ENCODE measurements around the gene CSGALNACT2.

CSGALNACT2 gene

DNA sequence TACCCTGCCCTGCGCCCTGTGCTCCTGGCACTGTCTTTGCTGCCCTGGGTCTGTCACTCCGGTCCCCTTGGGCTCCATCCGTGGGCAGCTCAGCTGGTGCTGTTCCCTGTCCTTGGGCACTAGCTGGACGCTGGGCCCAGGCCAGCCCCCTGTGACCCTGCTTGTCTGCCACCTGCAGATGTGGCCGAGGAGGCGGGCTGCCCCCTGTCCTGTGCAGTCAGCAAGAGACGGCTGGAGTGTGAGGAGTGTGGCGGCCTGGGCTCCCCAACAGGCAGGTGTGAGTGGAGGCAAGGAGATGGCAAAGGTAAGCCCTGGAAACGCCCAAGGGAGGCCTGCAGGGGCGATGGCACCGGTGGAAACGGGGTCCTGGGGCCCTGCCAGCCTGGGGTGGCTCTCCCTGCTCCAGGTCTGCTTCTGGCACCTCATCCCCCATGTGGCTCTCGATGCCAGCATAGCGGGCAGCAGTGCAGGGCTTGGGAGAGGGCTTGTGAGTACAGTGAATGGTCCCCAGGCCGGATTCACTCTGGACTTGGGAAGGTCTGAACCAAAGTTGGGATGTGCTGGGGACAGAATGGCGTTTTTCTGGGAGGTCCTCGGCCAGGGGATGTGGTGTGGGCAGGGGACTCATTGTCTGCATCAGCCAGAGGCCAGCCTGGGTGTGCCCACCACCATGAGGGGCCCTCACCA, 26.2 kb upstream of the CSGALNACT2 start:
- DNase-seq (ENCODE audit: low spot score) (no peak), FAIRE-seq (no peak)

DNA sequence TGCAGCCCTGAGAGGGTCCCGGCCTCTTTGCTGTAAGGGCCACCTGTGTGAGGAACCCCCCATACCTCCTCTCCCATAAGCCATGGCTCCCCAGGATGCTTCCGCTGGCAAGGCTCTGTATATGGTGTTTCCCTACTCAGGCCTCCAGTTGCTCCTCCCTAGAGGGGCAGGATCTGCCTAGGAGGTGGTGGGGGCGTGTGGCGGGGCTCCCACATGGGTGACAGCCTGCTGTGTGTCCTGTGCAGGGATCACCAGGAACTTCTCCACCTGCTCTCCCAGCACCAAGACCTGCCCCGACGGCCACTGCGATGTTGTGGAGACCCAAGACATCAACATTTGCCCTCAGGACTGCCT, 25.7 kb upstream of the CSGALNACT2 start:
- no peak for DNase-seq (ENCODE audit: low spot score)
- no peak for FAIRE-seq

DNA sequence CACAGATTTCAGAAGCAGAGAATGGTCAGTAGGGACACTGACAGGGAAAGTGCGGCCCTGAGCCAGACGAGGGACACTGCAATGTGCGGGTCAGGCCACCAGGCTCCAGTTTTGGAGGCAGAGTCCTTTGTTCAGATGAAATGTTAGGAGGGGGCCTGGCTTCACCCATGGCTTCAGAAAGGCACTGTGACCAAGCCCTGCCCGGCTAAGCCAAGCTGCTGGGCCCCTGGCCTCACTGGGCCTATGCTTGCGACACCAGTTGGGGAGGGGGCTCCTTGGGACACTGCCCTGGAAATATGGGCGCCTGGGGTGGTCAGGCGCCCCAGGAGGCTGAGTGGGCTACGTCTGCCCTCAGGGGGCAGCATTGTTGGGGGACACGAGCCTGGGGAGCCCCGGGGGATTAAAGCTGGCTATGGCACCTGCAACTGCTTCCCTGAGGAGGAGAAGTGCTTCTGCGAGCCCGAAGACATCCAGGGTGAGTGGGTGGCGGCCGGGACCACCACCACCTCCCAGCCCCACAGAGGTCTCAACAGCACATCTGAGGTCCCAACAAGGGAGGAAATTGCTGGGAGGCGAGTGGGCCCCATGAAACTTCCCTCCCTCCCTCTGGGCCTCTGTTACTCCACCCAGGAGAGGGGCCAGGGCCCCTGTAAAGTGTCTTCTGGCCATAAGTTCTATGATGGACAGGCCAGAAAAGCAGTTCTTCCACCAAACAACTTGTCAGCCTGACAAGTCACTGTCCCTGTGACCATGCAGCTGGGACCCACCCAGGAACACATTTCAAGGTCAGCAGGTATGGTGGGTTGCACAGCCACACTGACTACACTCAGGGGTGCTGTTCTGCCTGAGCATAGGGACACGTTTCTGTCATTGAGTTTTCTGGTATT, 24.8 kb upstream of the CSGALNACT2 start:
- no peak for DNase-seq (ENCODE audit: low spot score)
- no peak for FAIRE-seq

DNA sequence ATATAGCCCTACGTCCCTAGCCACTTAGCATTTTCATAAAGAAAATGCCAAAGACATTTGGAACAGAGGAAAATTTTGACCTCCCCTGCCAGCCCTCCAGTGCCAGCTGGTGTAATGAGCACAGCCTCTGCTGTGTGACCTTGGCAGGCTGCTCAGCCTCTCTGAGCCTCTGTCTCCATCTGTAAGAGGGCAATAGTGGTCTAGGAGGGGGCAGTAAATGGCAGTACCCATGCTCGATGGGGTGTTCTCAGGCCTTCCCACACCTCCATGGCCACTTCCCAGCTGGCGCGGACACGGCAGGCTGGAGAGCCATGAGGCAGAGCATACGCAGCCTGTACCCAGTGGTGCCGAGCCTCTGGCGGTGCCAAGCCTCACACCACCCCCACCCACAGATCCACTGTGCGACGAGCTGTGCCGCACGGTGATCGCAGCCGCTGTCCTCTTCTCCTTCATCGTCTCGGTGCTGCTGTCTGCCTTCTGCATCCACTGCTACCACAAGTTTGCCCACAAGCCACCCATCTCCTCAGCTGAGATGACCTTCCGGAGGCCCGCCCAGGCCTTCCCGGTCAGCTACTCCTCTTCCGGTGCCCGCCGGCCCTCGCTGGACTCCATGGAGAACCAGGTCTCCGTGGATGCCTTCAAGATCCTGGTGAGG, 24.0 kb upstream of the CSGALNACT2 start:
- FAIRE-seq, result no peak
- DNase-seq (ENCODE audit: low spot score), result no peak

GRCh38 chr10:43114743-43115611, 23.3 kb upstream of the CSGALNACT2 start:
- no peak for DNase-seq (ENCODE audit: low spot score)
- FAIRE-seq, result no peak

DNA sequence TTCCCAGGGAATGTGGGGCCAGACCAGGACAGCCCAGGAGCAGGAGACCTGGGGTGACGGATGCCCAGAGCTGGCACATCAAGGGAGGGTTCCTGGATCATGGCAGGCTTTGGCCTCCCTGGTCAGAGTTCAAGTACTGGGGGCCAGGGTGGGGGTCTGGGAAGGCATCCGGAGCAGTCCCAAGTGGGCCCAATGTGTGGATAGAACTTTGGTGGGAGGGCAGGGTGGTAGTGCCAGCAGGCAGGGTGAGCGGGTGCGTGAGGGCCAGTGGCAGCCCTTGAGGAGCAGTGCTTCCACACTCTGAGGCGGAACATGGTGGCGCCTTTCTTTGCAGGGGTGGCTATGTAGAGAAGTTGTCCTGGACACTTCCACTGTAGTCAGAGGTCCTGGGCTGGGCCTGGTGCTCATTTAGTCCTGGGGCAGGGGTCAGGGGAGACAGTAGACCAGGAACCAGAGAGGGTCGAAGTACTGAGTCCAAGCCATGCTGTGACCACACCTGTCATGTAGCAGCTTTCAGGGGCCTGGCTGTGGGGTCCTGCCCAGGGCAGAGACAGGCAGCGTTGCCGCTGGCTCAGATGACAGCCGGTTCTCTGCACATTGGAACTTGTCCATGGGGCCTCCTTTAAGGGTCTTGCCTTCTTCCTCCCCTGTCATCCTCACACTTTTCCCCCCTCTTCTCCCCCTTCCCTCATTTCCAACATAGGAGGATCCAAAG, 22.2 kb upstream of the CSGALNACT2 start:
- FAIRE-seq (no peak), DNase-seq (ENCODE audit: low spot score) (no peak)

DNA sequence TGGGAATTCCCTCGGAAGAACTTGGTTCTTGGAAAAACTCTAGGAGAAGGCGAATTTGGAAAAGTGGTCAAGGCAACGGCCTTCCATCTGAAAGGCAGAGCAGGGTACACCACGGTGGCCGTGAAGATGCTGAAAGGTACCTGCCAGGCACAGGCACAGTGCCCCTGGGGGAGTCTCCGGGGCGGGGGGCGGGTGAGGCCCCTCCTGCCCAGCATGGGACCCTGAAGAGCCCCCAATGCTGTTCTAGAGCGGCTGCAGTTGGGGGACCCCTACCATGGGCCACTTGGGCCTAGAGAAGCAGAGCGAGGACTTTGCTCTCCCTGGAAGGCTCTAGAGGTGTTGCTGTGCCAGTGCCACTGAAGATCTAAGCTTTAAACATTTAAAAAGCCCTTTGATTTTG, 21.6 kb upstream of the CSGALNACT2 start:
- FAIRE-seq, result no peak

DNA sequence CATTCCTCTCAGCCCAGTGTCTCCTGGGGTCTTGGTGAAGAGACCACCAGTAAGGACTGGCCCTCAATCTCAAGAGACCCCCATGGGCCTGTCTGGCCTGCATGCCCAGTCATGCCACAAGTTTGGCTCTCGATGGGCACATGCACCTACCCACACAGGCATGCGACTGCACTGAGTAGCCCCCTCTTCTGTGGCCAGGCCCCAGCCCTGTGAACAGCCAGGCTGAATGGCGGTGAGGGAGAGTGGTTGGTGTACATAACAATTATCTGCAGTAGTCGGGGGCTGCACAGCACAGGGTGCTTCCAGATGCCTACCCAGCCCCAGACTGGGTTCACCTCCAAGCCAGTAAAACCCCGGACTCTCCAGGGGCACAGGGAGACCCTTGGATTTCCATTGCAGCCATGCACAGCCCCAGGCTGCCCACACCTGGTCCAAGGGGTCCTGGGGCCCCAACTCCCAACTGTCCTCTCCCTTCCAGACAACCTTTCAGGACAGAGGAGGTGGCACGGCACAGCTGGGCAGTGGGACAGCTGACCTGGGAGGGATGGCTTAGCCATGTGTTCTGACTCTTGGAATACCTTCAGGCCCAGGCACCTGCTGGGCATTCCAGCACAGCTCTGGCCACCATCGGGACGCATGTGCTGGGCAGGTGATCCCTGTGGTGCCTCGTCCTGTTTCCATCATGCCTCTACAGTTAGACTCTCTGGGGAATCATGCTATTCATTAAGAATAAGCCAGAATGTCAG, 21.0 kb upstream of the CSGALNACT2 start:
- no peak for DNase-seq (ENCODE audit: low spot score)
- FAIRE-seq, result no peak

More for the DNA sequence above, 21.6 kb upstream of the CSGALNACT2 start:
- no peak for DNase-seq (ENCODE audit: low spot score)

GRCh38 chr10:43117777-43118583, 20.3 kb upstream of the CSGALNACT2 start:
- DNase-seq (ENCODE audit: low spot score) (no peak), FAIRE-seq (no peak)

GRCh38 chr10:43118631-43119415, 19.4 kb upstream of the CSGALNACT2 start:
- DNase-seq (ENCODE audit: low spot score) (no peak), FAIRE-seq (no peak)

DNA sequence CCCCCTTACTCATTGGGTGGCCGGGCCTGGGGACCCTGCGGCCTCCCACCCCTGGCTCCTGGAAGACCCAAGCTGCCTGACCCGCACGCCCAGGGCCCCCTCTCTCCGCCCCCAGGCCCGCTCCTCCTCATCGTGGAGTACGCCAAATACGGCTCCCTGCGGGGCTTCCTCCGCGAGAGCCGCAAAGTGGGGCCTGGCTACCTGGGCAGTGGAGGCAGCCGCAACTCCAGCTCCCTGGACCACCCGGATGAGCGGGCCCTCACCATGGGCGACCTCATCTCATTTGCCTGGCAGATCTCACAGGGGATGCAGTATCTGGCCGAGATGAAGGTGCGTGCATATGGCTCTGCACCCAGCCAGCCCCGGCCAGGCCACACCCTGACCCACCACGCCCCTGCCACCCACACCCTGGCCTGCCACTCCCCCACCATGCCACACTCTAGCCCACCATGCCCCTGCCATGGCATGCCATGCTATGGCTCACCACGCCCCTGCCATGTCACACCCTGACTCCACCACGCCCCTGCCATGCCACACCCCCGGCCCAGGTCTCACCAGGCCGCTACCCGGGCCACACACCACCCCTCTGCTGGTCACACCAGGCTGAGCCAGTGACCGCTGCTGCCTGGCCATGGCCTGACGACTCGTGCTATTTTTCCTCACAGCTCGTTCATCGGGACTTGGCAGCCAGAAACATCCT, 18.7 kb upstream of the CSGALNACT2 start:
- DNase-seq (ENCODE audit: low spot score), result no peak
- FAIRE-seq, result no peak

DNA sequence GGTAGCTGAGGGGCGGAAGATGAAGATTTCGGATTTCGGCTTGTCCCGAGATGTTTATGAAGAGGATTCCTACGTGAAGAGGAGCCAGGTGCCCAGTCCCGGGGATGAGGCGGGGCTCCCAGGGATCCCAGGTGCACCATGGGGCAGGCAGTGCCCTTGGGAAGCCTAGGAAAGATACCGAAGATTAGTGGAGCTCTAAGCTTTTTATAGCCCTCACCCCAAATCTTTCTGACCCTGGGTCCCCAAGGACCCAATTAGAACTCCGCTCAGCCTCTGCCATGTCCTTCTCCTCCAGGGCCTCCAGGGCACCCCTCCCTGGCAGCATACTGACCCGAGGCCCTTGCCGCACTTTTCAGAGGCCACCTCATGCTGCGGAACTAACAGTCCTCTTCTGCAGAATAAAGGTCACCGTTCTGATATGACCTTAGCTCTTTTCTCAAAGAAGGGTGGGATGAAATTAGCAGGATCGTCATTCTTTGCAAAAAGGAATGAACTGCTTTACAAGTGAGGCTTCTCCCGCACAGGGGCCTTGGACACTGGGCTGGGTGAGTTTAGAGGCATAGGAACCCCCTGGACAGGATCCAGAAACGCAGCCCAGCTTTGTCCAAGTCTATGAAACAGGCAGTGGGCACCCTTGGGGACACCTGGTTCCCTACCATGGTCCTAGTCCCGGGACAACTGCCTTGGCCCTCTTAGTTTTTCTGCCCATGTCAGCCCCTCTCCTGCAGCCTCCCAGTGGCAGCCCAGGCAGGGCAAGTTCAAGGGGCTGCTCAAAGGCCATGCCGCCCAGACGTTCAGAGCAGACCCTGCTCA, 17.9 kb upstream of the CSGALNACT2 start:
- DNase-seq (ENCODE audit: low spot score) (no peak), FAIRE-seq (no peak)

DNA sequence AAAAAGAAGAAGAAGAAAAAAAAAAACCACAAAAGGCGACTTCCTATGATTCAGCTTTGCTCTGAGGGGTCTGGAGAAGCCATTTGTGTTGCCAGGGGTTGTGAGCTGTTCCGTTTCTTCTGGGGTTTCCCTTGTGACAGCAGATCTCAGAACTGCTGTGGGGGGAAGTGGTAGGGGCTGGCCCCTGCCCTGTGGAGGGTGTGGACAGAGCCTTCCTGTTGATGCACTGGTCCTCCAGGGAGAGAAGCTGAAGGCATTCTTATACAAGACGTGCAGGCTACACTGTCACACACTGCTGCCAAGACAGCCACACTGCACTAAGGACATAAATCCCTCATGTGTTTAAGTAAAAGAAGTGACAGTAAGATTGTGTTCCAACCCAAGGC, 17.3 kb upstream of the CSGALNACT2 start:
- FAIRE-seq (no peak), DNase-seq (ENCODE audit: low spot score) (no peak)

DNA sequence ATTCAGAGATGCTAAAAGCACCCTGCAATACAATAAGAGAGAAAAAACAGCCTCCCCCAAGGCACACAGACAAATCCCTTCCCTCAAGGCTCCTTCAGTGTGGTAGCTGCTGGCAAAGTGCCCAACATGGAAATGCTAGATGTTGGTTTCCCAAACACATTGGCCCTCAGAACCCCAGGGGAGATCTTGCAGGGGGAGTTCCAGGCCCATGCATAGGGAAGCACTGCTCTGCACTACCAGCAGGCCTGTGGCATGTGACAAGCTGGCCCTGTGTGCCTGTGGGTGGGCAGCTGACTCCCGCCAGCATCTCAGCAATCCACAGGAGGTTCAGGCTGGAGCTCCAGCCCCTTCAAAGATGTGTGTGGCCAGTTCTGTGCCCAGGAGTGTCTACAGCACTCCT, 16.8 kb upstream of the CSGALNACT2 start:
- no peak for FAIRE-seq
- DNase-seq (ENCODE audit: low spot score), result no peak

DNA sequence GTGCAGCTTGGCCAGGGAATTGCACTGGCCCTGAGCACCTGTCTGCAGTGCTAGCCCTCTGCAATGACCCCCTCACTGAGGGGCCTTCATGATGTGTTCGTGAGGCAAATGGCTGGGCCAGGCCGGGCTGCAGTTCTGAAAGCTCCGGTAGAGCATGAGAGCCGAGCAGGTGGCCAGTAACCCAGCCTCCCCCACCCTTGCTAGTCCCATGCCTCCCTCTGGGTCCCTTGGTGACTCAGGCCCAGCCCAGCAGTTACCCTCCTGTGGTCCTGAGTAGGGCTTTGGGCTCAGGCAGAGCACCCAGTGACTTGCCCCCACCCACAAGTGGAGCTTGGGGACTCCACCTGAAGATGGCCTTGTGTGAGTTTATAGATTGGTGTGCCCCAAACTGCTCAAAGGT, 16.1 kb upstream of the CSGALNACT2 start:
- no peak for FAIRE-seq
- no peak for DNase-seq (ENCODE audit: low spot score)

DNA sequence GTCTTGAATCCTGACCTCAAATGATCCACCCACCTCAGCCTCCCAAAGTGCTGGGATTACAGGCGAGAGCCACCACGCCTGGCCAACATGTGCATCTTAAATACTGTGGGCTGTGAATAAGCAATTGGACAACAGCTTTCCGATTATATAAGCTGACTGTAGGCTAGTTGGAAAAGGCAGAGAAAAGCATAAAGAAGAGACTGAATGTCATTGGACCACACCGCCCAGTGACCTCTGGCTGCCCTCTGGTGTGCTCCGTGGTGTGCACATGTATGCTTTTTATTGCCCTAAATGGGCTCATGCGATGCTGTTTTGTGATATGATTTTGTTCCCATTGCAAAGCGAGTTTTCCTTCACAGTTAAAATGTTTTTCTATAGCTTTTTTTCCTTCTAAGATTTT, 15.4 kb upstream of the CSGALNACT2 start:
- no peak for DNase-seq (ENCODE audit: low spot score)
- FAIRE-seq, result no peak
